ENCODE data around the gene SHISA8.

DNA sequence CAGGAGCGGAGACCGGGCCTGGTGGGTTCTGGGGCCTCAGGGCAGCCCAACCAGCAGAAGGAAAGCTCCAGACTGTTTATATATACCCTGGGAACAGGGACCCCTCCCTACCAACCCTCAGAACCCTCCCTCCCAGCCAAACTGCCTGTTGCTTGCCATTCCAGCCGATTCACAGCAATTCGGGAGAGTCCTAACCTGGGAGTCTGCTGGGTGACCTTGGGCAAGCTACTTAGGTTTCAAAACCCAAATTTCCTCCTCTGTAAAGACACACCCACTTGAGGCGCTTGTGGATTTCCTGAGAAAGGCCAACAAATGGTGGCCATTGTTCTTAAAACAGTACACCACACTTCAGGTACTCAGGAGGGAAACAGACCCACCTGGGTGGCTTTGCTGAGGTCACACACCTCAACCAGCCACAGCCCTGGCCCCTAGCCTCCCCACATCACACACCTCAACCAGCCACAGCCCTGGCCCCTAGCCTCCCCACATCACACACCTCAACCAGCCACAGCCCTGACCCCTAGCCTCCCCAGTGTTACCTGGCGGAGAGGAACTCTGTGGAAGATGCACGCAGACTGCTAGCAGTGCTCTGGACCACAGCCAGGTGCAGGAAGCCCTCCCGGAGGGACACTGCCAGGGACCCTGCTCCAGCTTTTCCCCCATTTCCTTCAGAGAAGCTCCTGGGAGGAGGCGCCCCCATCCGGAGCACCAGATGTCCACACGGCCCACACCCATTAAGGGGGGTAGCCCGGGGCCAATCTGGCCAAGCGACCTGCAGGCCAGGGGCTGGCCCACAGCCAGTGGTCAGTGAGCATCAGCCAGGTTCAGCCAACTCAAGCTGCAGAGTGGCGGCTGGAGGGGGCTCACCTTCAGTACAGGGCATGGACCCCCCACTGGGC lies 6.2 kb downstream of the SHISA8 start:
- TF ChIP-seq JUND (IDR thresholded peaks at IDR 0.05) (no peak), FOXA1 (IDR thresholded peaks at IDR 0.05) (no peak), RAD21 (IDR thresholded peaks at IDR 0.05) (no peak), GABPA (IDR thresholded peaks at IDR 0.05 in 1 of 2, conservative IDR thresholded peaks at IDR 0.05 in 1 of 2) (no peak)
- TF ChIP-seq, protein P1, sequence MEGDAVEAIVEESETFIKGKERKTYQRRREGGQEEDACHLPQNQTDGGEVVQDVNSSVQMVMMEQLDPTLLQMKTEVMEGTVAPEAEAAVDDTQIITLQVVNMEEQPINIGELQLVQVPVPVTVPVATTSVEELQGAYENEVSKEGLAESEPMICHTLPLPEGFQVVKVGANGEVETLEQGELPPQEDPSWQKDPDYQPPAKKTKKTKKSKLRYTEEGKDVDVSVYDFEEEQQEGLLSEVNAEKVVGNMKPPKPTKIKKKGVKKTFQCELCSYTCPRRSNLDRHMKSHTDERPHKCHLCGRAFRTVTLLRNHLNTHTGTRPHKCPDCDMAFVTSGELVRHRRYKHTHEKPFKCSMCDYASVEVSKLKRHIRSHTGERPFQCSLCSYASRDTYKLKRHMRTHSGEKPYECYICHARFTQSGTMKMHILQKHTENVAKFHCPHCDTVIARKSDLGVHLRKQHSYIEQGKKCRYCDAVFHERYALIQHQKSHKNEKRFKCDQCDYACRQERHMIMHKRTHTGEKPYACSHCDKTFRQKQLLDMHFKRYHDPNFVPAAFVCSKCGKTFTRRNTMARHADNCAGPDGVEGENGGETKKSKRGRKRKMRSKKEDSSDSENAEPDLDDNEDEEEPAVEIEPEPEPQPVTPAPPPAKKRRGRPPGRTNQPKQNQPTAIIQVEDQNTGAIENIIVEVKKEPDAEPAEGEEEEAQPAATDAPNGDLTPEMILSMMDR (IDR thresholded peaks at IDR 0.05; ENCODE audit: low read depth, low read length, missing input control): no peak
